GM12872 (cell line): ENCODE results near the gene VSTM4.

Experiments used
- CTCF ChIP-seq: IDR thresholded peaks from 3 replicates; pipeline ENCODE4 v1.5.1; 2011; ENCODE audit warnings: low read depth, mild to moderate bottlenecking, low read length, moderate library complexity; ENCODE audit not compliant: insufficient read depth

The VSTM4 gene

DNA sequence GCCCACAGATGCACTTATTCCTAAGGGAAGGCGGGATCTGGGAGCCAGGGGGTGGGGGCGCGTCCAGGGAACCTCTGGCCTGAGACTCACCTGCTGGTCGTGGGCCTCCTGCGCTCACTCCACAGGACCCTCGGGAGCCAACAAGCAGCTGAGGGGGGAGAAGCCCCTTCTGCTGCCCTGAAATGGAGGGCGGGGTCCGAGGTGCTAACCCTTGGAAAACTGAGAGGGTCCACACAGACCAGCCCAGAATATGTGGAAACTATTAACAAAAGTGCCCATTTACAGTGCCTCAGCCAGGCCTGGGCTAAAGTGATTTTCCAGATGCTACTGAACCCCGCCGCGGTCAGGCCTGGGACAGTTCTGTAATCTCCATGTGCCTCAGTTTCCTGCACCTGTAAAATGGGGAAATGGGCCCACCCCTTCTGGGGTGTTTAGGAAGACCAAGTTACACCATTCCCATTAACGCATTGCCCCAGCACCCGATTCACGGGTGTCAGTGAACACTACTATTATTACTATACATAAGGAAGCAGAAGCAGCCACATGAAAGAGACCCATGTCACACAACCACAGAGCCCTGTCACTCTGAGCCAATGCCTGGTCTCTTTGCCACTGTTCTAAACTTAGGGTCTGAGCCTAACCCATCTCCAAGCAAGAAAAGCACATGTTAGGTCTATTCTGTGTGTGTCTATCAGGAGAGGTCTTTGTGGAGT is 630 bp upstream of the VSTM4 start:
- TF ChIP-seq CTCF, result no peak

DNA sequence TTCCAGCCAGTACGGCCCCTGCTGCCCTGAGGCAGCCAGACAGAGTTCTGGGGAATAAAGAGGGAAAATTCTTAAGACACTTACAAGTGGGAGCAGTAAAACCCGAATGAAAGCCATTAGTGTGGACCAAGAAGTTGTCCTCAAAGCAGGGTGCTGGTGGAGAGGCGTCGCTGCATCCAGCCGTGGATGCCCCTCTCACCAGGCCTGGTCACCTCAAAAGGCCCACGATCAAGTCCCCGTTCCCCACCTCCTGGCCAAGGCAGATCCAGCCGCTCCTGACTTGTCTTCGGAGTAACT is 656 bp downstream of the VSTM4 start:
- TF ChIP-seq CTCF, result no peak

DNA sequence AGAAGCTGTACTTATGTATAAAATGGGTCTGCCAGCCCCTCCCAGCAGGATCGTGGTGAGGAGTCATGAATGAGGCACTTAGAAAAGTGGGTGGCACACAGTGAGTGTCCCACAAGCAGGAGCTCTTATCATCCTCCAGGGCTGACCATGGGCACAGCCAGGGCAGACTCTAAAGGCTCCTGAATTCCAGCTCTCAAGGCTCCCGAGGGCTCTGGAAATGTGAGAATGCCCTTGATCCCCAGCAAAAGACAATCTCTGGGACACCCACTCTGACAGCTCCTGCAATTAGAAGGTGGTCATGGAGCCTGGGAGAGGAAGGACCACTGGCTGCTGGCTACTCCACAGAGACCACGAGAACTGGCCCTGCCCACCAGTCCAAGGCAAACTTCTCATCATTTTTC is 1.6 kb downstream of the VSTM4 start:
- TF ChIP-seq CTCF, result no peak

GRCh38 chr10:49112851-49113250 is 2.5 kb downstream of the VSTM4 start:
- no peak for TF ChIP-seq CTCF

- TF ChIP-seq CTCF, result no peak
These were observed 3.2 kb downstream of the VSTM4 start for GRCh38 chr10:49112098-49112497.

- TF ChIP-seq CTCF, result no peak
These were observed 4.0 kb downstream of the VSTM4 start for GRCh38 chr10:49111320-49111698.

GRCh38 chr10:49110684-49111319 is 4.5 kb downstream of the VSTM4 start:
- no peak for TF ChIP-seq CTCF
